A673 (cell line): ENCODE results near the gene OSBPL3.

ENCODE experiments used
- CTCF ChIP-seq: fragments of 300-800, 200-600 bp; sonication (generic); conservative IDR thresholded peaks from 2 replicates; pipeline ENCODE4 v1.5.1; 2017; ENCODE audit warnings: low read depth, mild to moderate bottlenecking, antibody characterized with exemption, low read length, moderate library complexity, mixed read lengths
- EZH2 ChIP-seq: fragments of 200-600 bp; sonication (generic); IDR thresholded peaks from 2 replicates; pipeline ENCODE4 v1.6.1; 2017; ENCODE audit warnings: borderline replicate concordance, low read depth, mild to moderate bottlenecking, mixed read lengths, antibody characterized with exemption, low read length; ENCODE audit not compliant: poor library complexity, severe bottlenecking

DNA sequence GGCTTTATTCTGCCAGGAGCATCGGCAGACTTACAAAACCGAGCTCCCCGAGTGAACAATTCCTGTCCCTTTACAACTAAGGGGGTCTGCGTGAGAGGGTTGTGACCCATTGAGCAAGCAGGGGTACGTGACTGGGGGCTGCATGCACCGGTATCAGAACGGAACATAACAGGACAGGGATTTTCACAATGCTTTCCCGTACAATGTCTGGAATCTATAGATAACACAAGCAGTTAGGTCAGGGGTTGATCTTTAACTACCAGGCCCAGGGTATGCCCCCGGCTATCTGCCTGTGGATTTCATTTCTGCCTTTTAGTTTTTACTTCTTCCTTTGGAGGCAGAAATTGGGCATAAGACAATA is 184.6 kb downstream of the OSBPL3 start:
- TF ChIP-seq CTCF: no peak
- TF ChIP-seq EZH2: no peak
